ENCODE results near the gene CEP70.

The CEP70 gene

GRCh38 chr3:138460536-138461205 lies 133.4 kb downstream of the CEP70 start:
- ChIA-PET CTCF (interaction anchor here (1.2 kb wide), 1 partner anchor 455 kb away, joined by 3 read pairs; no protein-coding TSS in a partner anchor), POLR2A (interaction anchor here (1.5 kb wide), 1 partner anchor 52 kb away, joined by 3 read pairs; no protein-coding TSS in a partner anchor)
- TF ChIP-seq SP1 (IDR thresholded peaks at IDR 0.05), result no peak
- TF ChIP-seq ZNF384 (IDR thresholded peaks at IDR 0.05), result no peak
- TF ChIP-seq L3MBTL2 (conservative IDR thresholded peaks at IDR 0.05), result no peak
- no peak for TF ChIP-seq ARNT (IDR thresholded peaks at IDR 0.05)
- TF ChIP-seq HDGF (IDR thresholded peaks at IDR 0.05; ENCODE audit: borderline replicate concordance), result no peak
- TF ChIP-seq PKNOX1 (IDR thresholded peaks at IDR 0.05), result no peak
- TF ChIP-seq FOXM1 (IDR thresholded peaks at IDR 0.05; ENCODE audit: borderline replicate concordance), result no peak
- TF ChIP-seq TARDBP (IDR thresholded peaks at IDR 0.05), result no peak
- DNase-seq (ENCODE audit: extremely low spot score), result no peak

- DNase-seq (ENCODE audit: extremely low spot score), result no peak
- CTCF ChIA-PET, result interaction anchor here (1.1 to 1.2 kb wide), 2 partner anchors 43 to 456 kb away, joined by 3 to 4 read pairs; no protein-coding TSS in a partner anchor
- TF ChIP-seq ARNT (IDR thresholded peaks at IDR 0.05) (no peak), FOXA1 (IDR thresholded peaks at IDR 0.05) (no peak), L3MBTL2 (conservative IDR thresholded peaks at IDR 0.05) (no peak), ZNF384 (IDR thresholded peaks at IDR 0.05) (no peak), BHLHE40 (IDR thresholded peaks at IDR 0.05; ENCODE audit: borderline replicate concordance) (no peak), CTBP1 (IDR thresholded peaks at IDR 0.05; ENCODE audit: borderline replicate concordance) (no peak), SP1 (IDR thresholded peaks at IDR 0.05) (no peak), ELF4 (IDR thresholded peaks at IDR 0.05) (no peak), NFRKB (IDR thresholded peaks at IDR 0.05) (no peak)
- POLR2A ChIA-PET, result interaction anchor here (1.5 kb wide), 1 partner anchor 53 kb away, joined by 3 read pairs; no protein-coding TSS in a partner anchor
Measured at GRCh38 chr3:138459619-138460535, 134.2 kb downstream of the CEP70 start.

DNA sequence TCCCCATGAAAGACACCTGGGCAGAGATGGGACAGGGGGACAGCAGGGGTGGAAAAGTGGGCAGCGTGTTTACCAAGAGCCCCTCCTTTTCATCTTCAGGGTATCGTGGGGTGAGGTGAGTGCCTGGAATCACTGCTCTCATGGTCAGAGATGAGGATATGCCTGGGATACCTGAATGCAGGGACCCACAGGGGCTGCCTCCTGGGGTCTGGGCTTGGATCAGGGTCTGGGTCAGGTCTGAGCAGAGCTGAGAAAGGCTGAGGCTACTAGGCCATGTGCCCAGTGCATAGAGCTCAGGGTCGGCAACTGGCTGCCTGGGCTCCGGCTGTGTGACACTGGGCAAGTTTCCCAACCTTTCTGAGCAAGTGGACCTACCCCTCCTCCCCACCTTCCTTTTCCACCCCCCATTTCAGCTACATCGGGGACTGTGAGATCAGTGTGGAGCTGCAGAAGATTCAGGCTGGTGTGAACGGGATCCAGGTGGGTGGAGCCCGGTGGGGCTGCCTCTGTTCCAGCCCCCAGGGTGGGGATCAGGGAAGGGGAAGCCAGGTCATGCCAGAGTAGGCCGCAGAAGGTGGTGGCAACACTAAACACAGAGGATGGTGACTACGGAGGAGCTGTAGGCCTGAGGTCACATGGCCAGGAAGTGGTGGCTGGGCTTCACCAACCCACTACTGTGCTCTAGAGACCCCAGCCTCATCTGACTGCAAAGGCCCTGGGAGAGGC lies 135.1 kb downstream of the CEP70 start:
- no peak for DNase-seq (ENCODE audit: extremely low spot score)
- ChIA-PET POLR2A (interaction anchor here (1.5 kb wide), 1 partner anchor 54 kb away, joined by 3 read pairs; no protein-coding TSS in a partner anchor), CTCF (interaction anchor here (1.1 kb wide), 1 partner anchor 42 kb away, joined by 4 read pairs; no protein-coding TSS in a partner anchor)
- TF ChIP-seq FOXM1 (IDR thresholded peaks at IDR 0.05; ENCODE audit: borderline replicate concordance) (no peak), NFRKB (IDR thresholded peaks at IDR 0.05) (no peak), FOXK2 (IDR thresholded peaks at IDR 0.05) (no peak), L3MBTL2 (conservative IDR thresholded peaks at IDR 0.05) (no peak), CTBP1 (IDR thresholded peaks at IDR 0.05; ENCODE audit: borderline replicate concordance) (no peak), ELF4 (IDR thresholded peaks at IDR 0.05) (no peak), ARNT (IDR thresholded peaks at IDR 0.05) (no peak)

- ChIA-PET POLR2A (no interaction called here), CTCF (no interaction called here)
- DNase-seq (ENCODE audit: extremely low spot score), result no peak
- no peak for TF ChIP-seq BHLHE40 (IDR thresholded peaks at IDR 0.05; ENCODE audit: borderline replicate concordance)
Measured at GRCh38 chr3:138457863-138458735, 136.0 kb downstream of the CEP70 start.

GRCh38 chr3:138456961-138457862 lies 136.8 kb downstream of the CEP70 start:
- ChIA-PET POLR2A (interaction anchor here (0.7 kb wide), 1 partner anchor 479 kb away, joined by 3 read pairs; no protein-coding TSS in a partner anchor), CTCF (no interaction called here)
- TF ChIP-seq TARDBP (IDR thresholded peaks at IDR 0.05) (no peak), ELF4 (IDR thresholded peaks at IDR 0.05) (no peak), SUZ12 (IDR thresholded peaks at IDR 0.05) (no peak), L3MBTL2 (conservative IDR thresholded peaks at IDR 0.05) (no peak), CTBP1 (IDR thresholded peaks at IDR 0.05; ENCODE audit: borderline replicate concordance) (no peak), SP1 (IDR thresholded peaks at IDR 0.05) (no peak), BHLHE40 (IDR thresholded peaks at IDR 0.05; ENCODE audit: borderline replicate concordance) (no peak)
- DNase-seq (ENCODE audit: extremely low spot score), result no peak
